Occipital lobe (tissue), 2 donors: ENCODE results near the gene ANKRD11. TPM values are rescaled to one million over a fixed set of nuclear protein-coding genes. Genes with fewer than 3 reads are reported as not detected.
A peak's percentile ranks its signal among the peaks of the same experiment; 100 is the strongest.

ENCODE experiments used
- DNase-seq: peaks from one replicate; lab custom pipeline; 2025; lab: John Stamatoyannopoulos, UW
- total RNA-seq: library from RNA; depleted of rRNA; stranded (reverse); fragments of >200 nt; gene quantifications from one replicate; pipeline ENCODE4 v1.2.3, GENCODE V29; 2014

Gene ANKRD11
- total RNA-seq, 1 donor from 2014 or later, result 27.5 TPM

GRCh38 chr16:89507214-89507833 lies 17.0 kb upstream of the ANKRD11 start:
- peak; percentile 45 for DNase-seq

- DNase-seq, result no peak
Measured at GRCh38 chr16:89506791-89507191, 16.4 kb upstream of the ANKRD11 start.

DNA sequence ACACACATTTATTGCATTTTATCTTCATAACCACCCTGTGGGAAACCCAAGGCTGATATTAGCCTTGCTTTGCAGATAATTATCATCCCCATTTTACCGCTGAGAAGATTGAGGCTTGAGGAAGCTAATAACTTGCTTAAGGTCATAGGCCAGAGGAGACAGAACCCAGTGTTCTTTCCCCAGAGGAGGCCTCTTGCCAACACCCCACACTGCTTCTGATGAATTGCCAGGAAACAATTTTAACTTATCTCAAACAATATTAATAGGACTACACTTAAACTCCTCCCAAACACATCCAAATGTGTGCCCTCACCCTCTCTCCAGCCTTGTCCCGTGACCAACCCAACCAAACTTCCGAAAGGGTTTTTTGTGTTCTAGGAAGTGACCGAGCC lies 15.7 kb upstream of the ANKRD11 start:
- DNase-seq, result no peak

DNA sequence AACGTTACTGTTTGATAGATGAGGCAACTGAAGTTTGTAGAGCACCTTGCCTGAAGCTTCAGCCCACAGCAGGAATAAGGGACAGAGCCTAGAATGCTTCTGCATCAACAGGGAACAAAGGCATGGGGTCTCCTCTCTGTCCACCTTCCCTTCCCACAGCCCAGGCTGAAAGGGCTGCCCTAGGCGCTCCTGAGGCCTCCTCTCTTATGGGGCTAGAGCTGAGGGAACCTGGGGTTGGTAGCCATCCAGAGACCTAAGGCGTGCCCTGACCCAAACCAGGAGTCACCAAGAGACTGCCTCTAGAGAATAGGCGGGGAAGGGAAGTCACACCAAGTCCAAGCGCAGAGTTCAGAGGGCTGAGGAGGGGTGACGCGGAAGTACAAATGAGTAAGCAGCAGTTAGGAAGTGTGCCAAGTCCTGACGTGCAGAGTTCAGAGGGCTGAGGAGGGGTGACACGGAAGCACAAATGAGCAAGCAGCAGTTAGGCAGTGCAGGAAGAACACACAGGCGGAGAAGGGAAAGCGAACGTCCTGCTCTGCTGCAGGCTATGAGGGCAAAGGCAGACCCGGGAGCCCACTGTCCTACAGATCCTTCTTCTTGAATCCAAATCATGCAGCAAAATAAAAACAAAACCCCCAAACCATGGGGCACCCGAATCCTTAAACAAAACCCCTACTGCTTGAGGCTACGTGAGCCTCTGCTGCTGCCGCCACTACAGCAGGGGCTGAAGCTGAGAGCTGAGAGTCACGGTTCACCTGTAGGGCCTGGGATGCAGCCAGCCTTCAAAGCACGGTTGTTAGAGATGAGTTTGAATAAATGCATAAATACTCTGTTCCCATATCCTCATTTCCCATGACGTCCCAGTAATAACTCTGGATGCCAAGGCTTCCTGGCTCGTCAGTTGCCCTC lies 15.1 kb upstream of the ANKRD11 start:
- peak; percentile 23 for DNase-seq

DNA sequence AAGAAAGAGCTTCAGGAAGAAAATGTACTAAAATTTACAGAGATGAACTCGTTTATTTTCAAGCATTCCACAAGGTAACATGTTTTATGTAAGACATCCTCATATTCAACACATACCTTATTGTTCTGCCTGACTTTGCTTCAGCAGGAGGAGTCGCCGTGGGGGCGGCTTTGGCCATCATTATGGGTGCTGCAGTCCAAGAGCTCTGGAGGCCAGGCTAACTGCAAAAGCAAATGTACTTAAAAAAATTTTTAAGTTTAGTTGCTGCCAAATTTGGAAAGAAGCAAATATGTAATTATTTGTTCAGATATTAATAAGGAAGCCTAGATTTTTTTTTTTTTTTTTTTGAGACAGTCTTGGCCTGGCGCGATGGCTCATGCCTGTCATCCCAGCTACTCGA lies 13.7 kb upstream of the ANKRD11 start:
- no peak for DNase-seq

GRCh38 chr16:89502081-89502843 lies 11.9 kb upstream of the ANKRD11 start:
- no peak for DNase-seq

GRCh38 chr16:89499767-89500166 lies 9.4 kb upstream of the ANKRD11 start:
- DNase-seq, result no peak

- DNase-seq, result no peak
Measured at GRCh38 chr16:89498839-89499238, 8.5 kb upstream of the ANKRD11 start.

DNA sequence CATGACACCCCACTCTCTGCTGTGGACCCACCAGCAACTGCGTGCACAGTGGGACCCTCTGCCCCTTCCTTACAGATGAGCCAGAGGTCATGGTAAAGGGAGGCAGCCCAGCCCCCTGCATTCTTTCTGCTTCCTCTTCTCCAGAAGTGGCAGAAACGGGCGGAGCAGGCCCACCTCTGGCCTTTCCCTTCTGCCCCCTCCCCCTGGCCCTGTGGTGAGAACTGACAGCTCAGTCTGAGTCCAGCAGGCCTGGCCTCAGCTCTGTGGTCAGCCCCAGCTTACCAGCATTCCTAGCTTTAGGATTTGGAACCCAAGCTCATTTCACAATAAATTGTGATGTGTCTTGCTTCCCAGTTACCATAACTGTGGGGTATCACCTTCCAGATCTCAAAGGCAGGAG lies 4.8 kb upstream of the ANKRD11 start:
- DNase-seq, result no peak

DNA sequence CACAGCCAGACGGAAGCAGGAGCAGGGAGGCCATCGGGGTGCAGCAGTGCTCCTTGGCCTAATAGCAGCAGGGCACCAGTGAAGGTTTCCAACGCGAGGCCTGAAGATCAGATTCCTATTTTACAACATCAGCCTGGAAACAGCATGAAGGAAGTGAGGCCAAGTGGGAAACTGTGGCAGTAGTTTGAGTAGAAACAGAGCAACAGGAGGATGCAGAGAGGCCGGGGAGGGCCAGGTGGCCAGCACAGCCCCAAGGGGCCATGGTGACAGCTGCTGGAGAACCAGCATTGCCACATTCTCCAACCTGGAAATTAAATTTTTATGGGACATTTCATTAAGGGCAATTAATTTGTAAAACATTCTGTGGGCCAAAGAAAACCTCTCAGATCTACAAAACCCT lies 3.4 kb upstream of the ANKRD11 start:
- DNase-seq, result no peak

GRCh38 chr16:89491974-89492687 lies 1.8 kb upstream of the ANKRD11 start:
- no peak for DNase-seq

- DNase-seq, result no peak
Measured at GRCh38 chr16:89491238-89491869, 993 bp upstream of the ANKRD11 start.

GRCh38 chr16:89489898-89490438 lies 393 bp downstream of the ANKRD11 start:
- no peak for DNase-seq

- peak; percentile 71 for DNase-seq
Measured at GRCh38 chr16:89489040-89489897, 1.1 kb downstream of the ANKRD11 start.

DNA sequence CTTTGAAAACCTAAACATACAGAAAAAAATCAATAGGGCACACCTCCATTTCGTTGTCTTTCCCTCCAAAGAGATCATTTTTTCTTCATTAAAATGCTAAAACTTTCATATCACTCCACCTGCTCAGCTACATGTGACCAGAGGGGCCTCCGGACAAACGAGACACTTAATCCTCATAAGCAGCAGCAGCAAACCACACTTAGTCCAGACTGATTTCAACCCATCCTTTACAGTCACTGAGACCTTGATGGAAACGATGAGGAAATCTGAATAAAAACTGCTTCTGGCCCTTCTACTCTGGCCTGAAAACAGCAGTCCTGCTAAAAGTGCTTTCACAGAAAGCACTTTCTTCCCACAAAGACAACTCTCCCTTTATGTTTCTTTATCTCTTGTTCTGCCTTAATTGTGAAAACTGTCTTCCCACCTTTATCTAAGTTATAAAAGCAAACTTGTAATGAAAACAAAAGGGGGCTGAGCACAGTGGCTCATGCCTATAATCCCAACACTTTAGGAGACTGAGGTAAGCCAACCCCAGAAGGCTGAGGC lies 4.6 kb downstream of the ANKRD11 start:
- no peak for DNase-seq

- DNase-seq, result no peak
Measured at GRCh38 chr16:89484923-89485679, 5.3 kb downstream of the ANKRD11 start.

DNA sequence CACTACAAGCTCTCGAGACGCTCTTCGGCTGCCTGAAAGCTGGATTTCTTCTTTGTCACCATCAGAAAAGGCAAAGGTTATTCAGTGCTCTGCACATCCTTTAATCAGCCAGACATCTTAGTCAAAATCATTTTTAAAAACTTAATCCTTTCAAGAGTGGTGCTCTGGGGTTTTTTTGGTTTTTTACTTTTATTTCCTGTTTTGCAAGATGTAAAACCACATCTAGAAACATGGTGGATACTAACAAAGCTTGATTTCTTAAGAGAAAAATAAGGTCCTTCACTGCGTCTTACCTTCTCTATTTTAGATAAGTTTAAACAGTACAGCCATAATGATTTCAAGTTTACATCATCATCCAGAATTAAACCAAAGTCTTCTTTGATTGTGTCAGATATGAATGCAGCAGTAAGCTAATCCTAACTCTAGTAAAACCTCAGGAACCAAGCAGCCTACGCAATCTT lies 6.3 kb downstream of the ANKRD11 start:
- no peak for DNase-seq

GRCh38 chr16:89482817-89483205 lies 7.5 kb downstream of the ANKRD11 start:
- DNase-seq, result no peak
